ENCODE measurements around the gene LPCAT1. TPM values are rescaled to one million over a fixed set of nuclear protein-coding genes. Genes with fewer than 3 reads are reported as not detected.
"Not testable (repeated sequence)": the region's sequence is repeated elsewhere in the genome, so short reads cannot be mapped to it uniquely, and the experiment has no call there.

Gene LPCAT1, protein sequence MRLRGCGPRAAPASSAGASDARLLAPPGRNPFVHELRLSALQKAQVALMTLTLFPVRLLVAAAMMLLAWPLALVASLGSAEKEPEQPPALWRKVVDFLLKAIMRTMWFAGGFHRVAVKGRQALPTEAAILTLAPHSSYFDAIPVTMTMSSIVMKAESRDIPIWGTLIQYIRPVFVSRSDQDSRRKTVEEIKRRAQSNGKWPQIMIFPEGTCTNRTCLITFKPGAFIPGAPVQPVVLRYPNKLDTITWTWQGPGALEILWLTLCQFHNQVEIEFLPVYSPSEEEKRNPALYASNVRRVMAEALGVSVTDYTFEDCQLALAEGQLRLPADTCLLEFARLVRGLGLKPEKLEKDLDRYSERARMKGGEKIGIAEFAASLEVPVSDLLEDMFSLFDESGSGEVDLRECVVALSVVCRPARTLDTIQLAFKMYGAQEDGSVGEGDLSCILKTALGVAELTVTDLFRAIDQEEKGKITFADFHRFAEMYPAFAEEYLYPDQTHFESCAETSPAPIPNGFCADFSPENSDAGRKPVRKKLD
- polyA plus RNA-seq (ENCODE audit: insufficient read length), result 27.6 TPM

DNA sequence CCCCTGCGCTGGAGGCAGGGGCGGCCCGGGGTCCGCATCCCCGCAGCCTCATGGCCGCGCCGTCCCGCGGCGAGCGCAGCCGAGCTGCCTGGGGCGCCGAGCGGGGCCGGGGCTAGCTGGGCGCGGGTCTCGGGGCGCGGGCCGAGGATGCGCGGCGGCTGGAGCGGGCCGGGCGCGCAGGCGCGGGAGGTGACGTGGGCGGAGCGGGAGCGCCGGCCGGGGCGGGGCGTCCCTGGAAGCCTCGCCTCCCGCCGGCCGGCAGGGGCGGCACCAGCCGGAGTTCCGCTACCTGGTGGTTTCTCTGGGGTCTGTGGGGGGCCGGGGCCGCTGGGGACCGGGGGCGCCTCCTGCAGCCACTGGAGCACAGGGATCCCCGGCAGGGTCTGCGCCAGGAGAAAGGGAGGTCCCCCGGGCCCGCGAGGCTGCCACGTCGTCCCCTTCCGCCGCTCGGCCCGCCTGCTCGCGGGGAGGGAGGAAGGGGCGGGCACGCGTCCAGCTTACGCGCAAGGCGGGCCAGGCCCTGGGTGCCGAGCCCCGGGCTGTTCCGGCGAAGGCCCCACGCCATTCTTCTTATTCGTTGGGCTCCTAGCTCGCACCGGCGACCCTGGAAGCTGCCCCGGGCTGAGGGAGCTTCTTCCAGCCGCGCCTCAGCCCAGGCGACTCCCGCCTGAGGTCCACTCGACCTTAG, at the start of gene LPCAT1:
TSS of gene LPCAT1 (minus strand) at position 168 of the 688 bp plus-strand sequence. CDS start at position 52, 116 bp downstream.
- peak; percentile 41 for DNase-seq (ENCODE audit: low read depth)

DNA sequence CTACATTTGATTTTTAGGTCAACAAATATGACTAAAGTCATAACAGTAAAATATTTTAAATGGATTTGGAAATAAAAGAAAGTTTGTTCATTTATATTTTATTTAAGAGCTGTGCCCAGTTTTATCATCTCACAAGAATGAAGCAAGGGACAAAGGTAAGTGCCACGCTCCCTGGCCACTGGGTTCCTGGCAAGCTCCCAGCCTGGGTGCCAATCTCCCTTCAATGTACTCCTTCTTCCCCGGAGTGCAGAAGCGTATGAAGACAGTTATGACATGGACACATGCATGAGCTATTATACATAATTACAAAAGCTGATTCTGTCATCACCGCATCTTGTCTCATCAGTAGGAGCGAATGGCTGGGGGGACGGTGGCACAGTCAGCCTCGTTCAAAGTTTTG, 48.1 kb upstream of the LPCAT1 start:
- not testable (repeated sequence) for DNase-seq (ENCODE audit: low read depth)

DNA sequence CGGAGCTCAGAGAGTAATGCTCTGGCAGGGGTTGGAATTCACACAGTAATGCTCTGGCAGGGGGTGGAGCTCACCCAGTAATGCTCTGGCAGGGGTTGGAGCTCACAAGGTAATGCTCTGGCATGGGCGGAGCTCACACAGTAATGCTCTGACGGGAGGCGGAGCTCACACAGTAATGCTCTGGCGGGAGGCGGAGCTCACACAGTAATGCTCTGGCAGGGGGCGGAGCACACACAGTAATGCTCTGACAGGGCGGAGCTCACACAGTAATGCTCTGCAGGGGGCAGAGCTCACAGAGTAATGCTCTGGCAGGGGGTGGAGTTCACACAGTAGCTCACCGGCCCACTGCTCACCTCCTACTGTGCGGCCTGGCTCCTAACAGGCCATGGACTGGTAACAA, 47.2 kb upstream of the LPCAT1 start:
- no peak for DNase-seq (ENCODE audit: low read depth)

DNA sequence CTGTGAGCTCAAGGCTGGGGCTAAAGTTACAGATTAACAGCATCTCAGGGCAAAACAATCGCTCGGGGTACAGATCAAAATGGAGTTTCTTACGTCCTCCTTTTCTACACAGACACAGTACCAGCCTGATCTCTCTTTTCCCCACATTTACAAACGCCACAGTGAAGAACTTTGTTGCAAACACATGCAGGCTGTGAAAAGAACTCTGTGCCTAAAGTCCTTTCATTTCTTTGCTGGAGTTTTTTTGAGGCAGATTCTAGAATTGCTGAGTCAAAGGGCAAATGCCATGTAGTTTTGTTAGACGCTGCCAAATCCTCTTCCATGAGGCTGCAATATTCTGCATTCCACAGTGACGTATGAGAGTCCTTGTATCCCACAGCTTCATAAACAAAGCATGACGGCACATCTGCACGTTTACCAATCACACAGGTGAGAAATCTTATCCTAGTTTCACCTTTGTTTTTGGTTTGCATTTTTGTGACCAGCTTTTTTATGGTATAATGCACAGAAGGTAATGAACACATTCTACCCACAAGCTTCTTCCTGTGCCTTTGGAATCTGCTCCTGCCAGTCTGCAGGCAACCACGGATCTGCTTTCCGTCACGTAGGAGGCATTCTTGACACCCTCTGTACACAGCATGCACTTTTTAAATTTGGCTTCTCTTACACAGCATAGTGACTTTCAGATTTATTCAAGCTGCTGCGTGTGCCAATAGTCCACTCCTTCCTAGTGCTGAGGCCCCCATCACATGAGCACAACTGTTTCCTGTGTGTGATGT, 44.6 kb upstream of the LPCAT1 start:
- DNase-seq (ENCODE audit: low read depth), result no peak

DNA sequence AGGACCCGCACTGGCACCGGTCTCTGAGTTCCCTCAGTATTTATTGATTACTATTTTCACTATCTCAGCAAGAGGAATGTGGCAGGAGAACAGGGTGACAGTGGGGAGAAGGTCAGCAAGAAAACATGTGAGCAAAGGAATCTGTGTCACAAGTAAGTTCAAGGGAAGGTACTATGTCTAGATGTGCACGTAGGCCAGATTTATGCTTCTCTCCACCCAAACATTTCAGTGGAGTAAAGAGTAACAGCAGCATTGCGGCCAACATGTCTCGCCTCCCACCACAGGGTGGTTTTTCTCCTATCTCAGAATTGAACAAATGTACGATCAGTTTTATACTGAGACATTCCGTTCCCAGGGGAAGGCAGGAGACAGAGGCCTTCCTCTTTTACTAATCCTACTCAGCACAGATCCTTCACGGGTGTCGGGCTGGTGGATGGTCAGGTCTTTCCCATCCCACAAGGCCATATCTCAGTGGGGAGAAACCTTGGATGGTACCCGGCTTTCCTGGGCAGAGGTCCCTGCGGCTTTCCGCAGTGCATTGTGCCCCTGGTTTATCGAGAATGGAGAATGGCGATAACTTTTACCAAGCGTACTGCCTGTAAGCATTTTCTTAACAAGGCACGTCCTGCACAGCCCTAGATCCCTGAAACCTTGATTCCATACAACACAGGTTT, 43.9 kb upstream of the LPCAT1 start:
- DNase-seq (ENCODE audit: low read depth), result not testable (repeated sequence)

DNA sequence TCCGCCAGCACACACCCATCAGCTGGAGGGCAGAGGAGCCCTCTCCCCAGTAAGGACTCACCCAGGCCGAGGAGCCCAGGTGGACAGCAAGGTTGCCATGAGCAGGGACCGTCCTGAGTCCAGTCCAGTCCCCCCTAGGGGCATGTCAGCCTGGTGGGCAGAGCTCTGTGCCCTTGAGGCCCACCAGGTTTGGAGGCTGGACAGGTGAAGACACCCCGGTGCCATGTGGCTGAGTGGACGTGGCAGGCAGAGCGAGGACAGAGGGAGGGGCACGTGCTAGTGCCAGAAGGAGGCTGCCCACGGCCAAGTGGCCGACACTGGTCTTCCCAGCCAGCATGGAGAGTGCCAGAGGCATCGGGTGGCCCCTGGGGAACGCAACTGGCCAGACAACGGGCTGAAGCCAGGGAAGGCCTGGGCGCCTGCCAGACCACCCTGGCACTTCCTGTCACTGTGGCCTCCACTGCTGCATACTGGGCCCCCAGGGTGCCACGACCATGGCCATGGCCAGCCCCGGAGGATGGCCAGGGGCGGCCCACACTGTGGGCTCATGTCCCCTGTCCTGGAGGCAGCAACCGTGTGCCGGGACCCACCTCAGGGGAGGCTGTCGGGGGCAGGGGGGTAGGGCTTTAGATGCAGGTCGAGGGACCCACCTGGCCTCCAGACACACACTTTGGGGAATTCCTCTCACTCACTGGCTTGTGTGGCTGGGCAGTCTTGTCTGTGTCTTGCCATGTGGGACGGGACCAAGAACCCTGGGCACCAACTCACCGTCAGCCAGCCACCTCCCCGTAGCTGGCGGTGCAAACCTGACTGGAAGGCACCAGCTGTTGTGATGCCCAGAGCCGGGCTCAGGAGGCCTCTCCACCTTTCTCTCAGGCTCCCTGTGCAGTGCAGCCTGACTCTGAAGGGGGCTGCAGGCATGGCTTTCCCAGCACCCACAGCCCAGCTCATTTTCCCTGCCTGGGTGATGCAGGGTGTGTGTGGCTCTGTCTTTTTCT, 42.3 kb upstream of the LPCAT1 start:
- no peak for DNase-seq (ENCODE audit: low read depth)

DNA sequence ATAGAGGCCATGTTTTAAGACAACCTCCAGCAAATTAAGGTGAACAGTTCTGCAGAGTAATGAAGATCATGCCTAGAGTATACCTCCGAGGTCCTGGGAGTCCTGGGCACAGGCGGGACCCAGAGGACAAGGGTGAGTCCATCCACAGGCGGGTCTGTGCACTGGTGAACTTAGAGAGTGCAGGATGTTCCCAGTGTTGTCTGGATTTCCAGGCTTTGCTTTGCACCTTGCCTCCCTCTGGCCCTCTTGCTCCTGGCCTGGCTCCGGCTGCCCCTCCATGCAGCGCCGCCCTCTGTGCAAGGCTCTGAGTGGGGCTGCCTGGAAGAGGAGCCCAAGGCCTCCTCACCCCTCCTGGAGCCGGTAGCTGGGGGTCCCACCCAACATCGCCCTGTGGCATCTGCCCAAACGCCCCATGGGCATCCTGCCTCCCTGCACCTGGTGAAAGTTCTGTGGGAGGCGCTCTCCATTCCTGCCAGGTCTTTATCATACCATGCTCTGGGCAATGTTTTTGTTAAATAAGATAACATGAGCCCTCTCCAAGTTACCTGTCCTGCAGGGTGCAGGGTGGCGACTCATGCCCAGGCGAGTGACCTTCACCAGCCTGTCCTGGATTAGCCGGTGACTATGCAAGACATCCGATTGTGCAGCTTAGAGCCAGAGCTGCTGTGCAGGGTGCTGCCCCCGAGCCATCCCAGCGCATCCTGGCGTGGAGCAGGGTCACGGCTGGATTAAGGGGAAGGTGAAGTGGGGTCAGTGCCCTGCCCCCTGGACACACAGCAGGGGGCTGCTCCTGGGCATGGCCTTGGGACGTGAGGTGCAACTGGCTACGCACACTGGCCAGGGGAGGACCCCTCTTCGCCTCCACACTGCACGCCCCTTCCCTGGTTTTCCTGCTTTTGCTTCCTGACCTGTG, 41.3 kb upstream of the LPCAT1 start:
- no peak for DNase-seq (ENCODE audit: low read depth)

DNA sequence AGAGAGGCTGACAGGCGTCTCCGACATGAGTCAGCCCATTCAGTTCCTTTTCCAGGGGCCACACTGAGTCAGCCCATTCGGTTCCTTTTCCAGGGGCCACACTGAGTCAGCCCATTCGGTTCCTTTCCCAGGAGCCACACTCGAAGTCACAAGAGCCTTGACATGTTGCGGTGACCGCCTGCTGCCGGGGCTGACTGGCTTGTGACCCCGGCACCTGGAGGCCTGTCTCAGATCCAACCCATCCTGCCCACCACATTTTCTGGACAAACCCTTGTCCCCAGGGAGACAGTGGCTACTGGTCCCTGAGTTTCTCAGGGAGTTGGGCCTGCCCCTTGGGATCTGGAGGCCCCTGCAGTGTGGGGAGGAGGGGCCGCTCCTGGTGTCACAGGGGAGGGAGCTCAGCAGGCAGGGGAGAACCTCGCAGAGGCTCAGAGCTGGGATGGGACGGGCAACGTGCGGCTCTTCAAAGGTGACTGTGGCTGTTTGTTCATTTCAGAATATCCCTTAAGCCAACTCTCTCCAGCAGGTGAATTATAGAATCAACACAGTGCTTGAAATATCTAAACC, 40.5 kb upstream of the LPCAT1 start:
- DNase-seq (ENCODE audit: low read depth), result no peak

DNA sequence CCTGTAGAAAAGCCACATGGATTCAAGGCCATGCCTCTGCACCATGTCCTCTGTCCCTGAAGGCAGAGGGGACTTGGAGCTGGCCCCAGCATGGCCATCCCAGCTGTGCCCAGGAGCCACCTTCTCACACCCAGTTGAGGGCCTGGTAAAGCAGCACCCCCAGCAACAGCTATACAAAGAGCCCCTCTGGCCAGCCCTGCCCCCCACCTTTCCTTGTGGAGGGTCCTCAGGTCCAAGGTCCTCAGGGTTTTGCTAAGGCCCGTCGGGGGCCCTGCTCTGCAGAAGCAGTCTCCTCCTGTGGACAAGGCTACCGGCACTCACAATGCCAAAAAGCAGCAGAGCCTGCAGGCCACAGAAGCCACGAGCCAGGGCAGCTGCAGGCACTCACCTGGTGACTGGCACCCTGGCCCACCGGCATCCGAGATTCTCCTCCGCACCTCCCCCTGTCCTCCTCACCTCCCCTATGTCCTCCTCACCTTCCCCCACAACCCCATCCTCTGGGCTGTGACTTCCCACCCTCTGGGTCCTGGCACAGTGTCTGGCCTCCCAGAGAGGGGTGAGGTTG, 39.9 kb upstream of the LPCAT1 start:
- DNase-seq (ENCODE audit: low read depth), result no peak

DNA sequence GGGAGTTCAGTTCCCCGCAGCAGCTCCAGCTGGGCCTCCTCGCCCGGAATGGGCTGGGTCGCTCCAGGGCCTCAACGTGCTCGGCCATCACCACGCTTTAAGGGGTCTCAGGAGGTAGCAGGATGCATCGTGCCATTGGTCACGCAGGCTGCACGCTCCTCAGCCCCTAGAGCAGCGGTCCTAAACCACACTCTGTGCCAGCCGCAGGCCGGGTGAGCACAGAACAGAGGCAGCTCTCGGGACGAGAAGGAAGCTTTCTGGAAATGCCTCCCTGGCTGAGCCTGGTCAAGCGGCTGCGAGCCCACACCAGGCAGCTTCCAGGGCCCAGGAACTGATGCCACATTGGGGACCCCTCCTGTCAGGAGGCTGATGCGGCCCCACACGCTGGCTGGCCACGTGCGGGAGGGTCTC, 39.3 kb upstream of the LPCAT1 start:
- no peak for DNase-seq (ENCODE audit: low read depth)

DNA sequence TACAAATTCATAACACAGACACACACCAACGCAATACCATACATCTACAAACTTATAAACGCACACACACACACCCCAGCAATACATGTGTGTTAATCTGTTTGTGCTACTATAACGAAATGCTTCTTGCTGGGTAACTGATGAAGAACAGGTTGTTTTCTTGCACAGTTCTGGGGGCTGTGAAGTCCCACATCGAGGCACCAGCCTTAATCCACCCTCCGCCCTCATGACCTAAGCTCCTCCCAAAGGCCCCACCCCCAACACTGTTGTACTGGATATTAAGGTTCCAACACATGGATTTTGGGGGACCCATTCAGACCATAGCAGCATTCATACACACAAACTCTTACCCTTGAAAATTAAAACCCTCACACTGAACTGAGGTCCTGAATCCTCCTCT, 38.8 kb upstream of the LPCAT1 start:
- no peak for DNase-seq (ENCODE audit: low read depth)

DNA sequence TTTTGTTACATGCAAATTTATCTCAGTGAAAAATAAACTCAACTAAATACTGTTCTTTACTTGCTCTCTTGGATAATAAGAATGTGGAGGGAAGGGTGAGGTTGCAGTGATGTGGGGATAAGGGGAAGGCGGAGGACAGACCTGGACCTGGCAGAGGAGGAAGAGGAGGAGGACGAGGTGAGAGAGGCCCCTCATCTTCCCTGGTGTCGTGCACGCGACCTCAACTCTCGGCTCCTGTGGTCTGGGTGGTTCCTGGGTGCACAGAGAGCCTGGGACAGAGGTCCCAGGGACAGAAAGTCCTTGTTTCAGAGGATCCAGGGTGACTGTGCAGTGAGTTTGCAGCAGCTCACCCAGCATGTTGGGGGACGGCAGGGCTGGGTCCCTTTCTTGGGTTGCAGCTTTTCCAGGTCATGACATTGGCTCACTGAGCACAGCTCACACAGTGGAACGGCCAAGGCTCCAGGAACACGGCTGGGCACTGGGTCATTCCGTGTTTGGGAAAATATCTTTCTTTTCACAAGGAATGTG, 37.7 kb upstream of the LPCAT1 start:
- no peak for DNase-seq (ENCODE audit: low read depth)

DNA sequence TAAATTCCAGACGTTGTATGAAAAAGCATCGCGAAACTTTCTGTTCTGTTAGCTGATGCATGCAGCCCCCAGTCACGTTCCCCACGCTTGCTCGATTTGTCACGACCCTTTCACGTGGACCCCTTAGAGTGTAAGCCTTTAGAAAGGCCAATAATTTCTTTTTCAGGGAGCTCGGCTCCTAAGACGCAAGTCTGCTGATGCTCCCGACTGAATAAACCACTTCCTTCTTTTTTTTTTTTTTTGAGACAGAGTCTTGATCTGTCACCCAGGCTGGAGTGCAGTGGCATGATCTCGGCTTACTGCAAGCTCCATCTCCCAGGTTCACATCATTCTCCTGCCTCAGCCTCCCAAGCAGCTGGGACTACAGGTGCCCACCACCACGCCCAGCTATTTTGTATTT, 36.7 kb upstream of the LPCAT1 start:
- DNase-seq (ENCODE audit: low read depth), result not testable (repeated sequence)

DNA sequence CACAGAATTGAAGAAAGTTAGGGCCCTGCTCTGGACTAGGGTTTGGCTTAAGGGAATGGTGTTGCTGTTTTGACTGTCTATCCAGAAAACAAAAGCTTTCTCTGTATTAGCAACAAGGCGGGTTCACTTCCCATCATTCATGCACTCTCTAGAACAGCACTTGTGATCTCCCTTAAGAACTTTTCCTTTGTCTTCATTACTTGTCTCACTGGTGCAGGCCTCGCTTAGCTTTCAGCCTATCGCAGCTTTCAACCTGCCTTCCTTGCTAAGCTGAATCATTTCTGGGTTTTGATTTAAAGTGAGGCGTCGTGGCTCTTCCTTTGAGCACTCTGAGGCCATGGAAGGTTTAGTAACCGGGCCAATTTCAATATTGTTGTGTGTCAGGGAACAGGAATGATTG, 35.2 kb upstream of the LPCAT1 start:
- no peak for DNase-seq (ENCODE audit: low read depth)

DNA sequence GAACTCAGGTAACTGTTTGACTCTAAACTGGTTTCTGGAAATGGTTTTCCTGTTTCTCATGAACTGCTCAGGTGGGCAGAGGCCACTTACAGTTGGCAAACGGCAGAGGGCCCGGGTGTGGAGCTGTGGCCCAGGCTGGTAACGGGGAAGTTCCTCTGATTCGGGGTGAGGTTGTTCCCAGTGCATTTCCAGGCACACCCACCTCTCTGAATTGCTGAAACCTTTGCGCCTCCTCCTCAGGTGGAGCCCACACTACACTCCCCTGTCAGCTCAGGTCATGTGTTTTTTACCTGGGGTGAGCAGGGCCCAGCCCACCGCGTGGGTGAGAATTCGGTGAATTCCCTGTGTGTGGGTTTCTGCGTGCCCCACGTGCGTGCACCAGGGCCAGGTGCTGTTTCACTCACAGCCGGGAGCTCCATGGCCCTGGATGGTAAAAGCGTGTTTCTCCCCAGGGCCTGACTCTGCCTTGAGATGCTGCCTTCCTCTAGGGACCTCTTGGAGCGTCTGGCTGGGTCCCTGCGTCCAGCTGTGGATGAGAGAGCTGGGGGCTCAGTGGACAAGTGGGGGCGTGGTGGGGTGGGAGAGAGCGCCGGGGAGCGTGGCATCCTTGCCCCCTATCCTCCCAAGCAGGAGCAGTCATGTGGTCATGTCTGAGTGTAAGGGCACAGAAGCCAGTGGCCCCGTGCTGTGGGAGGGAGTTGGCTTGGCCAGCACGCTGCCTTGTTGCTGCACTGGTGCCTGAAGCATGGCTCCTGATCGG, 33.5 kb upstream of the LPCAT1 start:
- no peak for DNase-seq (ENCODE audit: low read depth)

DNA sequence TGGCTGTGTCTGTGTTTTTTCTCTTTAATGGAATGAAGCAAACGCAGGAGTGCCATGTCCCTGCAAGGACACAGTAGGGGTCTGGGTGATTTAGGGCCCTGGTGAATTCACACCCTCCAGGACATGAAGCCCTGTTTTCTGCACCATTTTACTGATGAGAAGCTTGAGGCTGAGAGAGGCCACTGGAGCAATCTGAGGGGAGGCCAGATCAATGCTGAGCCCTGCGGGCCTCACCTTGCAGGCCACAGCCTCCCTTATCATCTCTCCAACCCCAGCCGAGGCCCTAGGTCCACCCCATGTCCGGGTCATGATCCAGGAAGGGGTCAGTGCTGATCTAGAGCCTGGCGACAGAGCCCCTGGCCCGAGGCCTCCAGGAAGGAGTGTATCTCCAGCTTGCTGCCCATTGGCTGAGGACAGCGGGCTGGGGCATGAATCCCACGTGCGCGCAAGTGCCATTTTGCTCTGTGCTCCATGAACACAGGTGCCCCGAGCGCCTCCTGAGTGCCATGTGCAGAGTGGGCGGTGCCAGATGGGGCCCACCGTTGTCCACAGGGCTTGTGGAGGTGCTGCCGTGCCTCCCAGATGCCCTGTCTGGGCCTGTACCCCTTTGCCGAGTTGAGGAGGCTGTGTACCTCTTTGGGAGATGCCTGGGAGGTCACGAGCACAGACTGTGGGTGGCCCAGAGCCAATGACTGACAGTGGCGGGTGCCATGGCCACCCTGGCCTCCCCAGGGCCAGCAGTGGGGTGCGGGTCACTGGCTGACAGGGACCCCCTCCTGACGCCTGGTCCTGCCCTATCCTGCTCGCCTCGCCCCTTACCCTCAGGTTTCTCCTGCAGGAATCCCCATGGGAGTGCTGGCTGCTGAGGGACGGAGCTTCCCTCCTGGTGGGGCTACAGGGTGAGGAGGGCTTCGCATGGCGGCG, 32.3 kb upstream of the LPCAT1 start:
- DNase-seq (ENCODE audit: low read depth), result no peak

All from forelimb muscle (tissue), 1 donor.